Gastrocnemius medialis (tissue), 4 donors: ENCODE data around the gene SLC37A3. TPM values are rescaled to one million over a fixed set of nuclear protein-coding genes. Genes with fewer than 3 reads are reported as not detected.

Source experiments
- ATAC-seq, 2 donors: fragments of 150-250 bp; one replicate each; pipeline ENCODE4 v1.9.1; 2016
- DNase-seq, 2 donors: peaks; one replicate each; pipeline ENCODE4 v3.0.0-alpha.2; 2019
- H3K27ac ChIP-seq, 4 donors: fragments of 200-600 bp; sonication (generic); 1 replicate in 1 of 4; 2 replicates in 3 of 4; pipeline ENCODE4 v1.5.1; 2016 to 2018; ENCODE audit warnings: mild to moderate bottlenecking in 2 of 4, moderate library complexity in 1 of 4
- H3K27me3 ChIP-seq, 3 donors: fragments of 200-600 bp; sonication (generic) in 2 of 3; 1 replicate in 1 of 3; 2 replicates in 2 of 3; pipeline versions ENCODE4 v1.5.1 to v1.6.0; 2016 to 2019; ENCODE audit warnings: mild to moderate bottlenecking in 1 of 3, moderate library complexity in 1 of 3
- H3K36me3 ChIP-seq, 2 donors: fragments of 200-600 bp; sonication (generic) in 1 of 2; one replicate each; pipeline ENCODE4 v1.5.1; 2017 to 2018
- H3K4me1 ChIP-seq, 2 donors: fragments of 200-600 bp; sonication (generic) in 1 of 2; one replicate each; pipeline ENCODE4 v1.5.1; 2016 to 2017; ENCODE audit warnings: mild to moderate bottlenecking in 2 of 2
- H3K4me3 ChIP-seq, 4 donors: fragments of 200-600 bp; sonication (generic) in 3 of 4; 1 replicate in 1 of 4; 2 replicates in 3 of 4; pipeline ENCODE4 v1.5.1; 2016 to 2019; ENCODE audit warnings: mild to moderate bottlenecking in 2 of 4
- H3K9me3 ChIP-seq, 3 donors: fragments of 200-600 bp; sonication (generic) in 2 of 3; 1 replicate in 1 of 3; 2 replicates in 2 of 3; pipeline ENCODE4 v1.5.1; 2016 to 2019
- POLR2A ChIP-seq, 2 donors: fragments of 450-650 bp; IDR thresholded peaks; one replicate each; pipeline ENCODE4 v1.6.1; 2017; ENCODE audit warnings: antibody characterized with exemption in 2 of 2, mild to moderate bottlenecking in 2 of 2, moderate library complexity in 2 of 2
- in situ Hi-C, 4 donors: fragments of 200-750 bp; cut with MboI; loops; one replicate each; pipeline versions ENCODE4 v1.15.0 to v1.8.0; 2017; ENCODE audit warnings: low sequenced_read_pairs in 4 of 4
- intact Hi-C: fragments of 100-400 bp; cut with DNase I; formaldehyde crosslinking; loops from one replicate; pipeline ENCODE4 v1.15.1; 2023; ENCODE audit warnings: low total_unique reads
- total RNA-seq, 4 donors: library from RNA; depleted of rRNA; stranded (reverse); fragments of >200 nt; gene quantifications; one replicate each; pipeline versions ENCODE4 v1.1.0 to v1.2.3, GENCODE V29; 2016
- TF ChIP-seq, protein P1 (sequence below), 5 experiments: fragments of 450-650 bp in 3 of 5; fragments of 200-600 bp in 2 of 5; sonication (generic) in 2 of 5; IDR thresholded peaks in 4 of 5; conservative IDR thresholded peaks in 1 of 5; 1 replicate in 4 of 5; 2 replicates in 1 of 5; pipeline ENCODE4 v1.5.1; 2016 to 2019; ENCODE audit warnings: antibody characterized with exemption in 5 of 5, mild to moderate bottlenecking in 3 of 5, moderate library complexity in 3 of 5

The SLC37A3 gene
- total RNA-seq, 4 donors from 2014 or later: 13.4 to 36.8 (median 18.0) TPM

DNA sequence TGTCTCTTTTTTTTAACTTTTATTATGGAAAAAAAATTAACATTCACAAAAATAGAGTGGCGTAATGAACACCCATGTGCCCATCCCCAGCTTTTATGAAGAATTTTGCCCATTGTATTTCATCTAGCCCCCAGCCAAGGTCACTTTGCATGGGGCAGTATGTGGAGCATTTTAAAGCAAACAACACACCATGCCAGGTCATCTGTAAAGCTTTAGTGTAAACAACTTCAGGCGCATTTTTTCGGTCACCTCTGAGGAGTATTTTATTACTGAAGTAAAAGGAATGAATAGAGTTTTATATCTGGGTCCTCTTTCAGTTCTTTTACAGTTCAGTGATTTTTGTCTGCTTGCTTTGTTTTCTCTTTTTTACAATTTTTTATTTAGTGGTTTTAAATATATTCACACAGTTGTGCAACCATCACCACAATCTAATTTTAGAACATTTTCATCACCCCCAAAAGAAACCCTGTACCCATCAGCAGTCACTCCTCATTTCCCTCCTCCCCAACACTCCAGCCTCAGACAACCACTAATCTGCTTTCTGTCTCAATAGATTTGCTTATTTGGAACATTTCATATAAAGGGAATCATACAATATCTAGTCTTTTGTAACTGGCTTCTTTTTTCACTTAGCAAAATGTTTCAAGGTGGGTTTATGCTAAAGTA, 87.9 kb downstream of the SLC37A3 start:
- in situ Hi-C loops: no loop called here
- ATAC-seq: no peak
- TF ChIP-seq POLR2A (IDR thresholded peaks at IDR 0.05): no peak
- TF ChIP-seq, protein P1, sequence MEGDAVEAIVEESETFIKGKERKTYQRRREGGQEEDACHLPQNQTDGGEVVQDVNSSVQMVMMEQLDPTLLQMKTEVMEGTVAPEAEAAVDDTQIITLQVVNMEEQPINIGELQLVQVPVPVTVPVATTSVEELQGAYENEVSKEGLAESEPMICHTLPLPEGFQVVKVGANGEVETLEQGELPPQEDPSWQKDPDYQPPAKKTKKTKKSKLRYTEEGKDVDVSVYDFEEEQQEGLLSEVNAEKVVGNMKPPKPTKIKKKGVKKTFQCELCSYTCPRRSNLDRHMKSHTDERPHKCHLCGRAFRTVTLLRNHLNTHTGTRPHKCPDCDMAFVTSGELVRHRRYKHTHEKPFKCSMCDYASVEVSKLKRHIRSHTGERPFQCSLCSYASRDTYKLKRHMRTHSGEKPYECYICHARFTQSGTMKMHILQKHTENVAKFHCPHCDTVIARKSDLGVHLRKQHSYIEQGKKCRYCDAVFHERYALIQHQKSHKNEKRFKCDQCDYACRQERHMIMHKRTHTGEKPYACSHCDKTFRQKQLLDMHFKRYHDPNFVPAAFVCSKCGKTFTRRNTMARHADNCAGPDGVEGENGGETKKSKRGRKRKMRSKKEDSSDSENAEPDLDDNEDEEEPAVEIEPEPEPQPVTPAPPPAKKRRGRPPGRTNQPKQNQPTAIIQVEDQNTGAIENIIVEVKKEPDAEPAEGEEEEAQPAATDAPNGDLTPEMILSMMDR (IDR thresholded peaks at IDR 0.05 in 4 of 5, conservative IDR thresholded peaks at IDR 0.05 in 1 of 5): no peak
- peaks cover 0 to 10% (median 0%) of the 10 kb centered on the region in 3 donors for H3K9me3 ChIP-seq
- DNase-seq: no peak
- H3K27ac ChIP-seq: no peak overlapping the region
- no peaks in the 10 kb centered on the region for H3K36me3 ChIP-seq
- intact Hi-C loops: no loop called here
- no peaks in the 10 kb centered on the region for H3K27me3 ChIP-seq
- peaks cover 0 to 1% of the 10 kb centered on the region in 2 donors for H3K4me1 ChIP-seq
- H3K4me3 ChIP-seq: no peak overlapping the region

DNA sequence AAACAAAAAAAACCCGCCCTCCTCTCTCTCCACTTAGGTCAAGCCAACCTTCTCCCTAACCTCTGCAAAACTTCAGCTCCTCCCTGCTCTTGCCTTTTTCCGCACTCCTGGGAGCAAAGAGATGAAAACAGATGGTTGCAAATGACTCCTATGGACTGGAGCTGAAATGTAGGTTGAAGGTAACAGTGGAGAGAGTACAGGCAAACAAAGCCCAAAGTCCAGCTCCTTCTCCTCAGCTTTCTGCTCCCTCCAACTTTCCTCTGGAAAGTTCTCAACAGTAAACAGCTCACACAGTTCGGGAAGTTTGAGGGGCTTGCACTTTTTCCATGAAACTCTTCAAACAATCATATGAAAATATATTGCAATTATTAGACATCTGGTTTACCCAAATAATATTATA, 90.3 kb downstream of the SLC37A3 start:
- Histone ChIP-seq H3K27ac (no peak overlapping the region), H3K27me3 (no peaks in the 10 kb centered on the region), H3K4me3 (no peak overlapping the region), H3K36me3 (no peaks in the 10 kb centered on the region), H3K9me3 (peaks cover 0 to 10% (median 0%) of the 10 kb centered on the region in 3 donors), H3K4me1 (no peaks in the 10 kb centered on the region)
- intact Hi-C loops: no loop called here
- no peak for TF ChIP-seq POLR2A (IDR thresholded peaks at IDR 0.05)
- TF ChIP-seq, protein P1 (IDR thresholded peaks at IDR 0.05 in 4 of 5, conservative IDR thresholded peaks at IDR 0.05 in 1 of 5): no peak
- DNase-seq: no peak
- ATAC-seq: no peak
- in situ Hi-C loops: no loop called here

DNA sequence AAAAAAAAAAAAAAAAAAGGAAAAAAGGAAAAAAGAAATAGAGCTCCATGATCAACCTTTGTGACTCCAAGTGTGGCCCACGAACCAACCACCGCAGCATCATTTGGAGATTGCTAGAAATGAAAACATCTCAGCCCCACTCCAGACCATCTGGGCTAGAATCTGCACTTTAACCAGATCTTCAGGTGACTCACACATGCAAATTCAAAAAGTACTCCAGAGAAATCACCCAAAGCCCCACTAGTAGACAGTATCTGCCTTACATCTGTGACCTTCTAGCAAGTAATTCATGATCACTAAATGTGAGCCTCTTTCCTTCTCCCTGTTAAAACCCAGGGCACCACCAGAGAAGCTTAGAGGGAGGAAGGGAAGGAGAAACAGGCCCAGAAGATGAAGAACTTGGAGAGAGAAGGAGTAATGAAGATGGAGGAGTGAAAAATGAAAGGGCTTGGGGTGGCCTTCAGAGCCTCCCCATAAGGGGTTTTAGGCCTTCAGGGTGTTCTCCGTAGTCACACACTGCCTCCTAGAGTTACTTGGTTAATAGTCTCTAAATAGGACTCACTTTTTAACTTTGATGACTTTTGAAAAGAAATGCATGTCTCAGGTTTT, 94.0 kb downstream of the SLC37A3 start:
- TF ChIP-seq, protein P1 (IDR thresholded peaks at IDR 0.05 in 4 of 5, conservative IDR thresholded peaks at IDR 0.05 in 1 of 5): peak in 2 of 5 experiments; percentile 27 to 40
- no peak for TF ChIP-seq POLR2A (IDR thresholded peaks at IDR 0.05)
- ATAC-seq: no peak
- in situ Hi-C loops (no loop called here), intact Hi-C loops (no loop called here)
- DNase-seq: no peak
- H3K4me1 ChIP-seq: no peaks in the 10 kb centered on the region
- no peak overlapping the region for H3K4me3 ChIP-seq
- no peaks in the 10 kb centered on the region for H3K36me3 ChIP-seq
- H3K9me3 ChIP-seq: no peaks in the 10 kb centered on the region
- no peaks in the 10 kb centered on the region for H3K27me3 ChIP-seq
- no peak overlapping the region for H3K27ac ChIP-seq

DNA sequence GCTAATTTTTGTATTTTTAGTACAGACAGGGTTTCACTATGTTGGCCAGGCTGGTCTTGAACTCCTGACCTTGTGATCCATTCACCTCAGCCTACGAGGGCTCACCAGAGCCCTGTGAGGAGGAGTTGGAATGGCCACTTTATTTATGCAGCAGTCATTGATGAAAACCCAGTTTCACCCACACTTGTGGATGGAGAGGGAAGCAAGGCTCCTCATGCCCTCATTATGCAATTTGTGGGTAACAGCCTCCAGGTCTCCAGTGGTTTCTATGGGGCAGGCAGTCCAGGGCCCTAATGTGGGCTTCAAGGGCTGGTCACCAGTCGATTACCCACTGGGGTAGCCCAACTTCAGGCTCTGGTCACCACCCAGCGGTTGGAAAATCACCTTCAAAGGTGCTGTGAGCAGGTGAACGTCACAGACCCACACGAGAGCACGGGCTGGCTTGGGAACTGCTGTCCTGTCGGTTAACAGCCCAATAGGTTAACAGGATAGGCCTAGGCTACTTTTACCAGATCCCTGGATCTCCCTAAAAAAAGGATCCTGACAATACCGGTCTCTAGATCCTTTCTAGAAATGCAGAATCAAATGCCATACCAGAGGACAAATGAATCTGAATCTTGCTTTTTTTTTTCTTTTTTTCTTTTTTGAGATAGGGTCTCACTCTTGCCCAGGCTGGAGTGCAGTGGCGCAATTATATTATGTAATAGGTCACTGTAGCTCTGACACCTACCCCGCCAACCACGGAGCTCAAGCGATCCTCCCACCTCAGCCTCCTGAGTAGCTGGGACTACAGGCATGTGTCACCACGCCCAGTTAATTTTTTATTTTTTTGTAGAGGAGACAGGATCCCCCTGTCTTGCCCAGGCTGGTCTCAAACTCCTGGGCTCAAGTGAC, 97.8 kb downstream of the SLC37A3 start:
- no peak overlapping the region for H3K4me3 ChIP-seq
- TF ChIP-seq, protein P1 (IDR thresholded peaks at IDR 0.05 in 4 of 5, conservative IDR thresholded peaks at IDR 0.05 in 1 of 5): no peak
- no peak for TF ChIP-seq POLR2A (IDR thresholded peaks at IDR 0.05)
- H3K36me3 ChIP-seq: no peaks in the 10 kb centered on the region
- H3K9me3 ChIP-seq: no peaks in the 10 kb centered on the region
- H3K27ac ChIP-seq: no peak overlapping the region
- no peaks in the 10 kb centered on the region for H3K27me3 ChIP-seq
- ATAC-seq (no peak), DNase-seq (no peak)
- in situ Hi-C loops (no loop called here), intact Hi-C loops (no loop called here)
- no peaks in the 10 kb centered on the region for H3K4me1 ChIP-seq
